ENCODE results near the gene NLGN2.

Gene NLGN2

GRCh38 chr17:7466639-7467341, 59.1 kb downstream of the NLGN2 start:
- no peak for DNase-seq

GRCh38 chr17:7467498-7467897, 59.9 kb downstream of the NLGN2 start:
- DNase-seq = peak in 1 of 2 experiments; percentile 47

- DNase-seq = no peak
Measured at GRCh38 chr17:7468290-7468689, 60.6 kb downstream of the NLGN2 start.

- no peak for DNase-seq
Measured at GRCh38 chr17:7468804-7469389, 61.3 kb downstream of the NLGN2 start.

Data from NCI-H526 (cell line).